NCI-H460 (cell line): ENCODE data around the gene GNB3. TPM values are rescaled to one million over a fixed set of nuclear protein-coding genes. Genes with fewer than 3 reads are reported as not detected.
"Not testable (repeated sequence)": the region's sequence is repeated elsewhere in the genome, so short reads cannot be mapped to it uniquely, and the experiment has no call there.

Source experiments
- DNase-seq: peaks from one replicate; pipeline ENCODE4 v3.0.0-alpha.2; 2016; ENCODE audit warnings: low read depth; ENCODE audit errors: extremely low read depth
- total RNA-seq: library from RNA; depleted of rRNA; stranded (reverse); fragments of >200 nt; shearing (Covaris generic); gene quantifications from 2 replicates; pipeline ENCODE4 v1.2.3, GENCODE V29; 2014

Gene GNB3
- total RNA-seq, 1 experiment from 2014 or later, result 2.3 TPM

- DNase-seq, result no peak
These were observed 18.1 kb downstream of the GNB3 start for GRCh38 chr12:6858799-6859198.

DNA sequence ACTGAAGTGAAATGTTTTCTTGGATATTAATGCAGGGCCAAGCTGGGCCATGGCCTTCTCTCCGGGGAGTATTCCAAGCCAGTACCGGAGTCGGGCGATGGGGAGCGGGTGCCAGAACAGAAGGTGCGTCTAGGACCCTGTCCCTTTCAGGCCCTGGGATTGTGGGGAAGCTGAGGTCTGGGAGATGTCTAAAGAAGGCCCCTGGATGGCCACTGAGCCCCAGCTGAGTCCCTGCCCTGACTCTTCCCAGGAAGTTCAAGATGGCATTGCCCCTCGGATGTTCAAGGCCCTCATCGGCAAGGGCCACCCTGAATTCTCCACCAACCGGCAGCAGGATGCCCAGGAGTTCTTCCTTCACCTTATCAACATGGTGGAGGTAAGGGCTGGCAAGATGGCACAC is 19.4 kb downstream of the GNB3 start:
- DNase-seq, result no peak

- no peak for DNase-seq
These were observed 20.2 kb downstream of the GNB3 start for GRCh38 chr12:6860942-6861341.

- no peak for DNase-seq
These were observed 20.7 kb downstream of the GNB3 start for GRCh38 chr12:6861391-6861790.

GRCh38 chr12:6863033-6863432 is 22.3 kb downstream of the GNB3 start:
- DNase-seq, result no peak

DNA sequence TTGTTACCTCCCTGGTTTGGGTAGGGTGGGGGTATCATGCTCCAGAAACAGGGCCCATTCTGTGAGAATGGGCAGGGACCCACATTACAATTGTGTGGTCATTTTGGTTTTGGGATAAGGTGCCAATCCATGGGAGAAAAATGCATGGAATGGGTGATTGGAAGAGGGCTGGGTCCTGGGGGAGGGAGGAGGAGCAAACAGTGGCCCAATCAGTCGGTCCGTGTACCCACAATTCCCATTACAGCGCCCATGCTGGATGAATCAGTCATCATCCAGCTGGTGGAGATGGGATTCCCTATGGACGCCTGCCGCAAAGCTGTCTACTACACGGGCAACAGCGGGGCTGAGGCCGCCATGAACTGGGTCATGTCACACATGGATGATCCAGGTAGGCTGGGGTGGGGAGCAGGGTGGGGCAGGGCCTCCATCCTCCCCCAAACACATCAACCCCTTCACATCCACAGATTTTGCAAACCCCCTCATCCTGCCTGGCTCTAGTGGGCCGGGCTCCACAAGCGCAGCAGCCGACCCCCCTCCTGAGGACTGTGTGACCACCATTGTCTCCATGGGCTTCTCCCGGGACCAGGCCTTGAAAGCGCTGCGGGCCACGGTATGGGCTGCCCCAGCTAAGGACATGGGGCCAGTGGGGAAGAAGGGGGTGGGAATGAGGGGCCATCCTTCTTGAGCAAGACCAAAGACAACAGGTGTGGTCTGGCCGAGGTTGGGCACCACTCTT is 23.0 kb downstream of the GNB3 start:
- DNase-seq, result no peak

DNA sequence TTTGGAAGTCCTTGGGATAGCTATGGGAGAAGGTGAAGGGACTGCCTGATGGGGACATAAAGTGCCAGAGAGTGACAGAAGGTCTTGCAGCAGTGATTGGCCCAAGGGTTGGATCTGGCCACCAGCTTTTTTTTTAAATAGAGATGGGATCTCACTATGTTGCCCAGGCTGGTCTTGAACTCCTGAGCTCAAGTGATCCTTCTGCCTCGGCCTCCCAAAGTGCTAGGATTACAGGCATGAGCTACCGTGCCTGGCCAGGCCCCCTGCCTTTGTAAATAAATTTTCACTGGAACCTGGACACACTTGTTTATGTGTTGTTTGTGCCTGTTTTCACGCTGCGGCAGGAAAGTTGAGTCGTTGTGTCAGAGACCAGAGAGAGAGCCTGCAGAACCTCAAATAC is 24.6 kb downstream of the GNB3 start:
- DNase-seq, result not testable (repeated sequence)

DNA sequence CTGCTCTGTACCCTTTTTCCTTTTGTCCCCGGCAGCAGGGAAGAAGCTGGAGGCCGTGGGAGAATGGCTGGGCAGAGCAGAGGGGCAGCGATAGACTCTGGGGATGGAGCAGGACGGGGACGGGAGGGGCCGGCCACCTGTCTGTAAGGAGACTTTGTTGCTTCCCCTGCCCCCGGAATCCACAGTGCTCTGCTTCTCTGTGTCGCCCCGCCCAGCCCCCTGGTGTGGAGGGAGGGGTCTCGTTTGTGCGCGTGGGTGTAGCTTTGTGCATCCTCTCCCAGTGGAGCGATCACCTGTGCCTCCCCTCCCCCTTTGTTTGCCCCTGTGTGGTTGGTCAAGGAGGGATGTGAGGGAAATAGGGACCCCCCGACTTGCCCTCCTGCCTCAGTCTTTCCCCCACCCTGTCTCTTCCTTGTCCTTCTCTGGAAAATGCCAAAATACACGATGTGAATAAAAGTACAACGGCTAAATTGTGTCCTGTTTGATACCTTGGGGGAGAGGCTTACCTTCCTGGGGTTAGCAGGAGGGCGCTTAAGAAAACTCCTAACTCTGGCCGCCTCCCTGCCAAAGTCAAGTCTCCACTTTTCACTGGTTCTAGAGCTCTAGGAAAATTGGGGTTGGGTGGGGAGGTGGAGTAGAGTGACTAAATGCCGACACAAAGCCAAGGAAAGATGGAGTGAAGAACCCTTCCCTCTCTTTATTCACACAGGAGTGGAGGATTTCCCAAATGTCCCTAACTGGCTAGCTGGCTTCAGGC is 25.6 kb downstream of the GNB3 start:
- no peak for DNase-seq

GRCh38 chr12:6866920-6867412 is 26.2 kb downstream of the GNB3 start:
- no peak for DNase-seq

- peak; percentile 63 for DNase-seq
These were observed 26.9 kb downstream of the GNB3 start, which contains the start of gene TPI1 for GRCh38 chr12:6867413-6868210. Gene TPI1, plus strand, starts transcription at chr12:6867531. Its CDS starts 36 bp downstream, at chr12:6867567.

GRCh38 chr12:6868211-6869048 is 27.7 kb downstream of the GNB3 start:
- DNase-seq, result no peak

DNA sequence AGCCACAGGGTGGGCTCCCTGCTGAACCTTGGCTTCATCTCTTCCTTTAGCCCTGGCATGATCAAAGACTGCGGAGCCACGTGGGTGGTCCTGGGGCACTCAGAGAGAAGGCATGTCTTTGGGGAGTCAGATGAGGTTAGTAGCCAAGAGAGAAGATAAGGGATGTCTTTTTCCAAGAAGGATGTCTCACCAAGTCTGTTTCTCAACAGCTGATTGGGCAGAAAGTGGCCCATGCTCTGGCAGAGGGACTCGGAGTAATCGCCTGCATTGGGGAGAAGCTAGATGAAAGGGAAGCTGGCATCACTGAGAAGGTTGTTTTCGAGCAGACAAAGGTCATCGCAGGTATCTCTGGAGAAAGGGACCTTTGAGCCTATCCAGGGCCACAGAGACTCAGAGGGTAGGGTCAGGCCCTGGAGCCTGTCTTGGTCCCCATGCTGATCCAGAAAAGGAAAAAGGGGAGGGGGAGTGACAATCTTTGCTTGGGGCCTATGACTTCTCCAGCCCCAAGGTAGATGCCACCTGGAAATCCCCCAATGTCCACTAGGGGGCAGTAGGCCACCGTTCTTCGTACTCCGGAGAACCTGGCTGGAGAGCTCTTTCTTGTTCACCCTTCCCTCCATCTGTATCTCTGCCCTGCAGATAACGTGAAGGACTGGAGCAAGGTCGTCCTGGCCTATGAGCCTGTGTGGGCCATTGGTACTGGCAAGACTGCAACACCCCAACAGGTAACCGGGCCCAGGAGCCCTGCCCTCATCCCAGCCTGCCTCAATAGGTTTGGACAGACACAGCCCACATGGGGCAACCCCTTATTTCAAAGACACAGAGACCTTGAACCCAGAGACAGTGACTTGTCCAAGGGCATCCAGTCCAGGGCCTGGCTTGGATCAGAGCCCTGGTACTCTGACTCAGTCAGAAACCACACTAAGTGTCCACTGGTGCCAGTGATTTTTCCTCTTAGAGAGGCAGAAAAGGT is 28.6 kb downstream of the GNB3 start:
- peak; percentile 58 for DNase-seq

DNA sequence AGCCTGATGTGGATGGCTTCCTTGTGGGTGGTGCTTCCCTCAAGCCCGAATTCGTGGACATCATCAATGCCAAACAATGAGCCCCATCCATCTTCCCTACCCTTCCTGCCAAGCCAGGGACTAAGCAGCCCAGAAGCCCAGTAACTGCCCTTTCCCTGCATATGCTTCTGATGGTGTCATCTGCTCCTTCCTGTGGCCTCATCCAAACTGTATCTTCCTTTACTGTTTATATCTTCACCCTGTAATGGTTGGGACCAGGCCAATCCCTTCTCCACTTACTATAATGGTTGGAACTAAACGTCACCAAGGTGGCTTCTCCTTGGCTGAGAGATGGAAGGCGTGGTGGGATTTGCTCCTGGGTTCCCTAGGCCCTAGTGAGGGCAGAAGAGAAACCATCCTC is 29.6 kb downstream of the GNB3 start:
- DNase-seq, result not testable (repeated sequence)

DNA sequence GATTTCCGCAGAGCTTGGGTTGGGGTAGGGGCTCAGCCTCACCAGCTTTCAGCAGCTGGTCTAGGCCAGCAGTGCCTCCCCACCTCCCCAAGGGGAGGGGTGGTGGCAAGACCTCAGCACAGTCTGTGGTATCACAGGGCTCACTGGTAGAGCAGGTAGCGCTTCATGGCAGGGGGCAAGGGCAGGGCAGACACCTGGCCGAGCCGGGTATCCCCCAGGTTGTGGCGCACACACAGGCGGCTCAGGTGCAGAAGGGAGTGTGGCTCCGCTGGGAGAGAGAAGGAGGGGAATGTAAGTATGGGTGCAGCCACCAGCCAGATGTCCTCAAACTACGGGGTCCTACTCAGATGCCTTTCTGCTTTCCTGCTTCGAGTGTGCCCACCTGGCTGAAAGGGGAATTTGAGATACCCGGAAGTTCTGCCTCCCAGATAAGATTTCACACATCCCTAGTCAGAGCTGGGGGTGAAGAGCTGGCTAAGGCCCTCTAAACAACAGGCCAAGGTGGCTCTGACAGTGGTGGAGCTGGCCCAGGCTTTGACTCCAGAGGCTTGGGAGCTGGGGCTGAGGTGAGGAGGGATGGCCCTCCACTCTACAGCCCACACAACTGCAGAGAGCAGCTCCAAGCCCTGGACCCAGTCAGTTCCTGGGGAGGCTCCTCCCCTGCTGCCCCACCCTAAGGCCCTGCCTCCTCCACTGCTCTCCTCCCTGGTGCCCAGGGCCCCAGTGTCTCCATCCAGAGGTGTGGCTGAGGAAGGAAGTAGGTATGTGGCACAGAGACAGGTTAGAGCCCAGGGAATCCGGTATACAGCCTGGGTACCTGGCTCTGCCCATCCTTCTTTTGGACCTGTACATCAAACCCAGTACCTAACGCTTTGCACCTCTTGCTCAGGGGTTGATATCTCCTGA is 30.6 kb downstream of the GNB3 start:
- DNase-seq, result no peak

DNA sequence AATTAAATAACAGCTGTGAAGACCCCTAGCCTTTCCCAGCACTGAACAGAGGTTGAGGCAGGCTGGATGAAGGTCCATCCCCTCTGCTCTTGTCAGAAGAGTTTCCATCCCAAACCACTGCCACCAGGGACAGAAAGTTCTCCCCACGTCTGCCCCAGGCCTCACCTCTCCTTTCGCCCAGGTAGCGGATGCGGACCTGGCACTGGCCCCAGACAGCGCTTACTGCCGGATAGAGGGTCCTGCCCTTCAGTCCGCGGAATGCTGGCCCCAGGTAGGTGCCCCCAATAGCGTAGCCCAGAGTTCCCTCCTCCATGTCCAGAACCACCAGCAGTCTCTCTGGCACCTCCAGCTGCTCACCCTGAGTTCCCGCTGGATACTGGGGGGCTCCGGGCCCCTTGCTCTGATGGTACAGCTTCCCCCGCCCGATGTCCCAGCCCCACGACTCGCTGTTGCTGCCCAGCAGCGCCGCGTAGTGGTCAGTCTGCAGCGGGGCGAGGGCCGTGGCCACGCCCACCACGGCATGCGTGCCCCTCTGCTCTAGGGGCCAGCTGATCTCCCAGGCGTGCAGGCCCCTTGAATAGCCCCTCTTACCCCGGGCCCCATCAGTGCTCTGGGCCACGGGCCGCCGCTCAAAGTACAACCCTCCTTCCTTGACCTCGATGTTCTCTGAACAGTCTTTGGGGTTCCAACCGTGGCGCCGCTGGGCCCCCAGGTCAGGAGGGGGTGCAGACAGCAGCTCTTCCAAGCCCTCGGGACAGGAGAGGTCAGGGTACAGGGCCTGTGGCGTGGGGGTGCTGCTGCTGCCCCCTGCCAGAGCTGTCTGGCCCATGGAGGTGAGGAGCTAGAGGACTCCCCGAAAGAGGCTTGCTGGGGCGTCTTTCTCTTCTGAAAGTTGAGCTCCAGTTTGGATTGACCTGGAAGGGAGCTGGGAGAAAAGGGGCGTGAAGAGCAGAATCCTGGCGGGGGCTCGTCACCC is 31.6 kb downstream of the GNB3 start:
- DNase-seq, result peak; percentile 62

- DNase-seq, result peak; percentile 87
These were observed 32.6 kb downstream of the GNB3 start, which contains the start of gene SPSB2 for GRCh38 chr12:6873094-6874014. Gene SPSB2, minus strand, starts transcription at chr12:6873303. Its CDS starts 402 bp downstream, at chr12:6872901.
